Sigmoid colon (tissue), 7 donors: ENCODE data around the gene OTUB2. TPM values are rescaled to one million over a fixed set of nuclear protein-coding genes. Genes with fewer than 3 reads are reported as not detected.

ENCODE experiments used
- DNase-seq: peaks from one replicate; pipeline ENCODE4 v3.0.0-alpha.2; 2019
- H3K27ac ChIP-seq, 4 donors: fragments of 200-600 bp; sonication (generic); one replicate each; pipeline ENCODE4 v1.5.1; 2016 to 2019; ENCODE audit warnings: mild to moderate bottlenecking in 1 of 4
- H3K27me3 ChIP-seq, 3 donors: fragments of 200-600 bp; sonication (generic); one replicate each; pipeline ENCODE4 v1.5.1; 2019; ENCODE audit warnings: mild to moderate bottlenecking in 1 of 3
- H3K36me3 ChIP-seq, 4 donors: fragments of 200-600 bp; sonication (generic); one replicate each; pipeline ENCODE4 v1.5.1; 2016 to 2019
- H3K4me1 ChIP-seq, 4 donors: fragments of 200-600 bp; sonication (generic); one replicate each; pipeline ENCODE4 v1.5.1; 2017 to 2019
- H3K4me3 ChIP-seq, 4 donors: fragments of 200-600 bp; sonication (generic); one replicate each; pipeline ENCODE4 v1.5.1; 2017 to 2019; ENCODE audit warnings: mild to moderate bottlenecking in 2 of 4, moderate library complexity in 1 of 4
- H3K9me3 ChIP-seq, 4 donors: fragments of 200-600 bp in 3 of 4; sonication (generic) in 3 of 4; one replicate each; pipeline versions ENCODE4 v1.5.1 to v1.6.1; 2013 to 2019
- CTCF ChIP-seq, 4 experiments: fragments of 450-650 bp in 3 of 4; fragments of 200-600 bp in 1 of 4; IDR thresholded peaks; one replicate each; pipeline ENCODE4 v1.5.1; 2016 to 2019; ENCODE audit warnings: antibody characterized with exemption in 4 of 4, mild to moderate bottlenecking in 3 of 4, moderate library complexity in 2 of 4
- EP300 ChIP-seq, 4 donors: sonication (generic); formaldehyde crosslinking; IDR thresholded peaks; one replicate each; pipeline ENCODE4 v1.6.1; 2017; ENCODE audit warnings: antibody characterized with exemption in 4 of 4
- POLR2A ChIP-seq, 2 donors: fragments of 450-650 bp; IDR thresholded peaks; one replicate each; pipeline ENCODE4 v1.6.1; 2016; ENCODE audit warnings: antibody characterized with exemption in 2 of 2, mild to moderate bottlenecking in 2 of 2, moderate library complexity in 2 of 2
- POLR2AphosphoS5 ChIP-seq, 4 donors: sonication (generic); formaldehyde crosslinking; IDR thresholded peaks; one replicate each; pipeline ENCODE4 v1.6.1; 2017; ENCODE audit warnings: antibody characterized with exemption in 4 of 4
- WGBS, 2 donors: extraction: QIAGEN DNeasy Blood & Tissue Kit; methylation state at CpG; one replicate each; pipeline ENCODE4 v1.1.7; 2013; 5-methylcytosine and 5-hydroxymethylcytosine counted together
- intact Hi-C: fragments of 100-400 bp; cut with DNase I; formaldehyde crosslinking; loops from one replicate; pipeline ENCODE4 v1.15.1; 2023
- polyA plus RNA-seq, 3 donors: library from polyadenylated mRNA; stranded (reverse); fragments of 200-250 nt; gene quantifications; one replicate each; pipeline ENCODE4 v1.2.3, GENCODE V29; 2013
- total RNA-seq, 4 donors: library from RNA; depleted of rRNA; stranded (reverse); fragments of >200 nt; gene quantifications; one replicate each; pipeline ENCODE4 v1.1.0, GENCODE V29; 2016
- donor health status: healthy with polysubstance abuse.
- donor health status: Bipolar disorder and iron deficiency.
- donor health status: healthy.

Gene OTUB2
- total and polyA plus RNA-seq, 7 donors: 0.14 to 2.3 (median 0.60) TPM

- intact Hi-C loops: no loop called here
- DNase-seq: peak; percentile 51
- TF ChIP-seq EP300 (IDR thresholded peaks at IDR 0.05) (no peak), POLR2AphosphoS5 (IDR thresholded peaks at IDR 0.05) (no peak), CTCF (IDR thresholded peaks at IDR 0.05) (no peak), POLR2A (IDR thresholded peaks at IDR 0.05) (no peak)
- Histone ChIP-seq H3K36me3 (peaks cover 25 to 81% (median 41%) of the 10 kb centered on the region in 4 donors), H3K9me3 (no peaks in the 10 kb centered on the region), H3K27ac (no peak overlapping the region), H3K4me1 (peaks cover 0 to 24% (median 19%) of the 10 kb centered on the region in 4 donors), H3K27me3 (no peaks in the 10 kb centered on the region), H3K4me3 (no peak overlapping the region)
- WGBS, 2 donors: 81 to 85% methylated on average over 7 of the region's 7 CpGs
These were observed 20.6 kb downstream of the OTUB2 start for GRCh38 chr14:94046696-94047250.

- Histone ChIP-seq H3K4me3 (no peak overlapping the region), H3K9me3 (no peaks in the 10 kb centered on the region), H3K27ac (no peak overlapping the region), H3K27me3 (no peaks in the 10 kb centered on the region), H3K4me1 (peaks cover 0 to 19% (median 15%) of the 10 kb centered on the region in 4 donors), H3K36me3 (peaks cover 25 to 89% (median 47%) of the 10 kb centered on the region in 4 donors)
- intact Hi-C loops: no loop called here
- 93 to 97% methylated on average over 3 of the region's 3 CpGs for WGBS, 2 donors
- no peak for TF ChIP-seq CTCF (IDR thresholded peaks at IDR 0.05)
- TF ChIP-seq POLR2A (IDR thresholded peaks at IDR 0.05): no peak
- no peak for TF ChIP-seq POLR2AphosphoS5 (IDR thresholded peaks at IDR 0.05)
- TF ChIP-seq EP300 (IDR thresholded peaks at IDR 0.05): no peak
- DNase-seq: peak; percentile 10
These were observed 21.4 kb downstream of the OTUB2 start for GRCh38 chr14:94047581-94047980.

GRCh38 chr14:94048691-94049624 lies 22.8 kb downstream of the OTUB2 start:
- peaks cover 0 to 18% (median 13%) of the 10 kb centered on the region in 4 donors for H3K4me1 ChIP-seq
- peaks cover 25 to 99% (median 56%) of the 10 kb centered on the region in 4 donors for H3K36me3 ChIP-seq
- H3K4me3 ChIP-seq: no peak overlapping the region
- intact Hi-C loops: no loop called here
- H3K27me3 ChIP-seq: no peaks in the 10 kb centered on the region
- peak; percentile 57 for DNase-seq
- no peak for TF ChIP-seq CTCF (IDR thresholded peaks at IDR 0.05)
- TF ChIP-seq EP300 (IDR thresholded peaks at IDR 0.05): no peak
- no peak for TF ChIP-seq POLR2AphosphoS5 (IDR thresholded peaks at IDR 0.05)
- no peak for TF ChIP-seq POLR2A (IDR thresholded peaks at IDR 0.05)
- WGBS, 2 donors: 87 to 91% methylated on average over 10 of the region's 10 CpGs
- no peak overlapping the region for H3K27ac ChIP-seq
- H3K9me3 ChIP-seq: no peaks in the 10 kb centered on the region

GRCh38 chr14:94049625-94050023 lies 23.5 kb downstream of the OTUB2 start:
- Histone ChIP-seq H3K27ac (no peak overlapping the region), H3K27me3 (no peaks in the 10 kb centered on the region), H3K4me3 (no peak overlapping the region), H3K4me1 (peaks cover 0 to 18% (median 13%) of the 10 kb centered on the region in 4 donors), H3K9me3 (no peaks in the 10 kb centered on the region), H3K36me3 (peaks cover 30 to 99% (median 63%) of the 10 kb centered on the region in 4 donors)
- DNase-seq: peak; percentile 32
- TF ChIP-seq CTCF (IDR thresholded peaks at IDR 0.05): no peak
- WGBS, 2 donors: 48 to 91% methylated on average over 2 of the region's 2 CpGs
- intact Hi-C loops: no loop called here
